HL-60 (cell line): ENCODE results near the gene STX8.

Experiments
- DNase-seq, 2 experiments: peaks; one replicate each; pipeline ENCODE4 v3.0.0-alpha.2; 2010 to 2020; ENCODE audit warnings: low read depth in 1 of 2, low spot score in 1 of 2
- H3K27ac ChIP-seq: fragments of 250-450 bp; sonication (Bioruptor Pico); replicated peaks from 2 replicates; pipeline ENCODE4 v1.5.1; 2020; ENCODE audit warnings: mild to moderate bottlenecking, moderate library complexity
- H3K27me3 ChIP-seq: fragments of 250-450 bp; sonication (Bioruptor Pico); 2 replicates; pipeline ENCODE4 v1.5.1; 2021; ENCODE audit warnings: mild to moderate bottlenecking, moderate library complexity; ENCODE audit not compliant: insufficient read depth, poor library complexity, severe bottlenecking
- H3K4me3 ChIP-seq: replicated peaks from 2 replicates; pipeline ENCODE4 v1.5.1; 2011; ENCODE audit warnings: mild to moderate bottlenecking, control low read depth, low read length; ENCODE audit not compliant: insufficient read depth
- GABPA ChIP-seq: IDR thresholded peaks from 2 replicates; pipeline ENCODE4 v1.6.1; 2012; ENCODE audit warnings: low read depth
- POLR2AphosphoS5 ChIP-seq: IDR thresholded peaks from 2 replicates; pipeline ENCODE4 v1.6.1; 2012; ENCODE audit warnings: low read depth
- SPI1 ChIP-seq: IDR thresholded peaks from 2 replicates; pipeline ENCODE4 v1.6.1; 2012; ENCODE audit warnings: low read depth, mild to moderate bottlenecking, borderline replicate concordance
- TF ChIP-seq, protein P1 (sequence below): IDR thresholded peaks from 2 replicates; pipeline ENCODE4 v1.6.1; 2012; ENCODE audit warnings: low read depth; ENCODE audit not compliant: insufficient replicate concordance
- TF ChIP-seq, protein P2 (sequence below): IDR thresholded peaks from one replicate; pipeline ENCODE4 v1.5.1; 2011; ENCODE audit warnings: low read length, control low read depth, inconsistent platforms; ENCODE audit not compliant: insufficient read depth

The STX8 gene

DNA sequence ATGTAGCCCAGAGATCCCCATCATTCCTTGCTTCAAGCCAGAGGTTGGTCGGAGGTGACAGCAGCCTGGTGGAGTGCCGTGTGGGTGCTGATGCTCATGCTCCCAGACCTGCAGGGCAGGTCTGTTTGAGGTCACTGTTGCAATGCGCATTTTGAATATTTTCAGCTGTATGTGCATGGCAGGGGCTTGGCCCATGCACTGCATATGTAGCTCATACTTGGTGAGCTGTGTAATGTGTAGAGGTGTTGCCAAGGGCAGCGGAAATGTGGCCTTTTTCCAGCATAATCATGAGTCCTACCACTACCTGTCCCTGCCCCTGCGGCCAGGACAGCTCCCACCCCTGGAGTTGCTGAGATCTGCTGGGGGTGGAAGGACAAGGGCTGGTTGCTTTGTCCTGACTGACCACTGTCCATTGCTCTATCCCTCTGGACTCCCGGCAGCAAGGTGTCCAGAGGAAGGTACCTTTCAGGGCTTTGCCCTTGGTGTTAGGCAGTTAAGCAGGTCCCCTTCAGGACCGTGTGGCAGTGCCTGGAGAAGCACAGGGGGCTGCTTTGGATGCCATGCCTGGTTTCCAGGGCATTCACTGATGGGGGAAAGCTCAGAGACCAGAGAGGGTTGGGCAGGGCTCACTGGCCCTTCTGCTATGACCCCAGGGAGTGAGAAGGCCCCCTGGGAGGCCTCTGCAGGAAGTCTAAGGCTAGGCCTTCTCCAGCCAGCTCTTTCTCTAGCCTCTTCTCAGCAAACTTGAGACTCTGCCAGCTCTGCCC, 339.2 kb downstream of the STX8 start:
- H3K4me3 ChIP-seq = no peak overlapping the region
- H3K27me3 ChIP-seq = no peaks in the 10 kb centered on the region
- TF ChIP-seq, protein P1, sequence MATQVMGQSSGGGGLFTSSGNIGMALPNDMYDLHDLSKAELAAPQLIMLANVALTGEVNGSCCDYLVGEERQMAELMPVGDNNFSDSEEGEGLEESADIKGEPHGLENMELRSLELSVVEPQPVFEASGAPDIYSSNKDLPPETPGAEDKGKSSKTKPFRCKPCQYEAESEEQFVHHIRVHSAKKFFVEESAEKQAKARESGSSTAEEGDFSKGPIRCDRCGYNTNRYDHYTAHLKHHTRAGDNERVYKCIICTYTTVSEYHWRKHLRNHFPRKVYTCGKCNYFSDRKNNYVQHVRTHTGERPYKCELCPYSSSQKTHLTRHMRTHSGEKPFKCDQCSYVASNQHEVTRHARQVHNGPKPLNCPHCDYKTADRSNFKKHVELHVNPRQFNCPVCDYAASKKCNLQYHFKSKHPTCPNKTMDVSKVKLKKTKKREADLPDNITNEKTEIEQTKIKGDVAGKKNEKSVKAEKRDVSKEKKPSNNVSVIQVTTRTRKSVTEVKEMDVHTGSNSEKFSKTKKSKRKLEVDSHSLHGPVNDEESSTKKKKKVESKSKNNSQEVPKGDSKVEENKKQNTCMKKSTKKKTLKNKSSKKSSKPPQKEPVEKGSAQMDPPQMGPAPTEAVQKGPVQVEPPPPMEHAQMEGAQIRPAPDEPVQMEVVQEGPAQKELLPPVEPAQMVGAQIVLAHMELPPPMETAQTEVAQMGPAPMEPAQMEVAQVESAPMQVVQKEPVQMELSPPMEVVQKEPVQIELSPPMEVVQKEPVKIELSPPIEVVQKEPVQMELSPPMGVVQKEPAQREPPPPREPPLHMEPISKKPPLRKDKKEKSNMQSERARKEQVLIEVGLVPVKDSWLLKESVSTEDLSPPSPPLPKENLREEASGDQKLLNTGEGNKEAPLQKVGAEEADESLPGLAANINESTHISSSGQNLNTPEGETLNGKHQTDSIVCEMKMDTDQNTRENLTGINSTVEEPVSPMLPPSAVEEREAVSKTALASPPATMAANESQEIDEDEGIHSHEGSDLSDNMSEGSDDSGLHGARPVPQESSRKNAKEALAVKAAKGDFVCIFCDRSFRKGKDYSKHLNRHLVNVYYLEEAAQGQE = no peak
- no peak for TF ChIP-seq GABPA
- no peak for TF ChIP-seq POLR2AphosphoS5
- no peak for TF ChIP-seq SPI1
- TF ChIP-seq, protein P2, sequence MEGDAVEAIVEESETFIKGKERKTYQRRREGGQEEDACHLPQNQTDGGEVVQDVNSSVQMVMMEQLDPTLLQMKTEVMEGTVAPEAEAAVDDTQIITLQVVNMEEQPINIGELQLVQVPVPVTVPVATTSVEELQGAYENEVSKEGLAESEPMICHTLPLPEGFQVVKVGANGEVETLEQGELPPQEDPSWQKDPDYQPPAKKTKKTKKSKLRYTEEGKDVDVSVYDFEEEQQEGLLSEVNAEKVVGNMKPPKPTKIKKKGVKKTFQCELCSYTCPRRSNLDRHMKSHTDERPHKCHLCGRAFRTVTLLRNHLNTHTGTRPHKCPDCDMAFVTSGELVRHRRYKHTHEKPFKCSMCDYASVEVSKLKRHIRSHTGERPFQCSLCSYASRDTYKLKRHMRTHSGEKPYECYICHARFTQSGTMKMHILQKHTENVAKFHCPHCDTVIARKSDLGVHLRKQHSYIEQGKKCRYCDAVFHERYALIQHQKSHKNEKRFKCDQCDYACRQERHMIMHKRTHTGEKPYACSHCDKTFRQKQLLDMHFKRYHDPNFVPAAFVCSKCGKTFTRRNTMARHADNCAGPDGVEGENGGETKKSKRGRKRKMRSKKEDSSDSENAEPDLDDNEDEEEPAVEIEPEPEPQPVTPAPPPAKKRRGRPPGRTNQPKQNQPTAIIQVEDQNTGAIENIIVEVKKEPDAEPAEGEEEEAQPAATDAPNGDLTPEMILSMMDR = no peak
- H3K27ac ChIP-seq = no peak overlapping the region
- DNase-seq = no peak

DNA sequence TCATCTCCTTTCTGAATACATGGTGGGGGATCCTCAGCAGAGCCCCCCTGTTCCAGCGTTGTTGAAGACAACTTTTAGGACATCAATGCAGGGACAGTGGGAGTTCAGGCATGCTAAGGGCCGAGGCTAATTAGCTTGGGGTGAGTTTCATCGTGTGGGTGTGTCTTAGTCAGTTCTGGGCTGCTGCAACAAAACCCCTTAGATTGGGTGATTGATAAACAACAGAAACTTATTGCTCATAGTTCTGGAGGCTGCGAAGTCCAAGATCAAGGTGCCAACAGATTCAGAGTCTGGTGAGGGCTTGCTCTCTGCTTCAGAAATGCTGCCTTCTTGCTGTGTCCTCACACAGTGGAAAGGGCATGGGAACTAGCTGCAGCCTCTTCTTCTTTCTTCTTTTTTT, 340.3 kb downstream of the STX8 start:
- TF ChIP-seq, protein P1 = no peak
- no peak for TF ChIP-seq GABPA
- TF ChIP-seq, protein P2 = no peak
- TF ChIP-seq POLR2AphosphoS5 = no peak
- TF ChIP-seq SPI1 = no peak
- H3K27me3 ChIP-seq = no peaks in the 10 kb centered on the region

DNA sequence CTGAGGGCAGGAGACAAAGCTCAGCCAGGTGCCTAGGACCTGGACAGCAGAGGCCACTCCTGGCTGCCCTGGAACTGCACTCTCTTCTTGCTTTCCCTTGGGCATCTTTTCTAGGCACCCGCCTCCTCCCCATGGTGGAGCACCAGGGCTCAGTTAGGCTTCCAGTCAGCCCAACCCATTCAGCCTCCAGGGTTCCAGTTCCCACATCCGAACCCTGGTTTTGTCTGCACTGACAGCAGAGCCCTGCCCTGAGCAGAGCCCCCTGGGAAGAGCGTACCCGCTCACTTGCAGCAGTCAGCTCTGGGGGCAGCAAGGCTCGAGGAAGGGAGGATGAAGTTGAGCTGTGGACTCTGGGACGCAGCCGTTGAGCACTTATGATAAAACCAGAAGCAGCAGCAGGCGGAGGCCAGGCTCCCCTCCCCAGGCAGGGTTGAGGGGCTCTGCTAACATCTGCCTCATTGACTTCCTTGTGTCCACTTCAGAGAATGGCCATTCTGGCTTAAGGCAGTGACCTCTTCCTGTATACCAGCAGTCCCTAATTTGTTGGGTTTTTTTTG, 341.2 kb downstream of the STX8 start:
- Histone ChIP-seq H3K27ac (no peak overlapping the region), H3K4me3 (no peak overlapping the region), H3K27me3 (no peaks in the 10 kb centered on the region)
- TF ChIP-seq POLR2AphosphoS5 (no peak), SPI1 (no peak)
- TF ChIP-seq, protein P1 = no peak
- TF ChIP-seq, protein P2 = no peak
- DNase-seq = no peak

More for the DNA sequence above, 340.3 kb downstream of the STX8 start:
- no peak for DNase-seq
- Histone ChIP-seq H3K4me3 (no peak overlapping the region), H3K27ac (no peak overlapping the region)
